K562 treated with DMSO at 1 percent for 48 hours (cell line): ENCODE measurements around the gene GATC. TPM values are rescaled to one million over a fixed set of nuclear protein-coding genes. Genes with fewer than 3 reads are reported as not detected.

ENCODE experiments used
- total RNA-seq: library from RNA; unstranded; fragments of 300-600 nt; gene quantifications from 2 replicates; pipeline ENCODE4 v1.2.3, GENCODE V29; 2022; ENCODE audit warnings: low replicate concordance; ENCODE audit errors: extremely low read depth

Gene GATC, protein sequence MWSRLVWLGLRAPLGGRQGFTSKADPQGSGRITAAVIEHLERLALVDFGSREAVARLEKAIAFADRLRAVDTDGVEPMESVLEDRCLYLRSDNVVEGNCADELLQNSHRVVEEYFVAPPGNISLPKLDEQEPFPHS
- not detected in 2 replicates for total RNA-seq

DNA sequence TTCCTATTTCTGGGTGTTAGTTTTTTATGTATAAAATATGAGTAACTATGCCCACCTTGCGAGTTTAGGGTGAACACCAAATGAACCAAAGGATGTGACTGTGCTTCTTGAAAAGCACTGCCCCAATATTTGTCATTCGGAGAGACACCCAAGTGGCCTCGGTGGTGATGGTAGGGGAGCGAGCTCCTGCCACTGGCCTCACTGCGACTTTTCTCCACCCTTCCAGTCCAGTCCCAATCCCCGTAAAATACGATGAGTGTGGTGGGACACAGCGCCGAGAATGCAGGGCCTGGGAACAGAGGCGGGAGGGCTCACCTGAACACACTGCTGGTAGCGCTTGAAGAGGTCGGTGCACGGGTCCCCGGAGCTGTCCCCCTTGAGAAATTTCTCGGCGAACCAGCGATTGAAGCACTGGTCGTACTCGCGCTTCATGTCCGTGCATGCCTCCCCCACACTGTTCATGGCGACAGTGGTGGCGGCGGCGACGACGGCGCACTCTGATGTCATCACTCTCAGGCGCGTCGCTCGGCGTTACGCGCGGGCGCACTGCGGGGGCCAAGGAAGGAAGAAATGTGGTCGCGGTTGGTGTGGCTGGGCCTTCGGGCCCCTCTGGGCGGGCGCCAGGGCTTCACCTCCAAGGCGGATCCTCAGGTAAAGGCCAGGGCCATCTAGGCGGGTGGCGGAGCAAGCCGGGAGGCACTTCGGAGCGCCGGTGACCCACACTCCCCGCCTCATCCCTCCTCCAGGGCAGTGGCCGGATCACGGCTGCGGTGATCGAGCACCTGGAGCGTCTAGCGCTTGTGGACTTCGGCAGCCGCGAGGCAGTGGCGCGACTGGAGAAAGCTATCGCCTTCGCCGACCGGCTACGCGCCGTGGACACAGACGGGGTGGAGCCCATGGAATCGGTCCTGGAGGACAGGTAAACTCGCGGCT is at the start of gene GATC, which contains the start of gene TRIAP1:
GATC (plus strand) TSS at position 534 of the 933 bp plus-strand sequence; CDS start at position 571, 37 bp downstream.
TRIAP1 (minus strand) TSS at position 474 of the 933 bp plus-strand sequence; CDS start at position 462, 12 bp downstream.

DNA sequence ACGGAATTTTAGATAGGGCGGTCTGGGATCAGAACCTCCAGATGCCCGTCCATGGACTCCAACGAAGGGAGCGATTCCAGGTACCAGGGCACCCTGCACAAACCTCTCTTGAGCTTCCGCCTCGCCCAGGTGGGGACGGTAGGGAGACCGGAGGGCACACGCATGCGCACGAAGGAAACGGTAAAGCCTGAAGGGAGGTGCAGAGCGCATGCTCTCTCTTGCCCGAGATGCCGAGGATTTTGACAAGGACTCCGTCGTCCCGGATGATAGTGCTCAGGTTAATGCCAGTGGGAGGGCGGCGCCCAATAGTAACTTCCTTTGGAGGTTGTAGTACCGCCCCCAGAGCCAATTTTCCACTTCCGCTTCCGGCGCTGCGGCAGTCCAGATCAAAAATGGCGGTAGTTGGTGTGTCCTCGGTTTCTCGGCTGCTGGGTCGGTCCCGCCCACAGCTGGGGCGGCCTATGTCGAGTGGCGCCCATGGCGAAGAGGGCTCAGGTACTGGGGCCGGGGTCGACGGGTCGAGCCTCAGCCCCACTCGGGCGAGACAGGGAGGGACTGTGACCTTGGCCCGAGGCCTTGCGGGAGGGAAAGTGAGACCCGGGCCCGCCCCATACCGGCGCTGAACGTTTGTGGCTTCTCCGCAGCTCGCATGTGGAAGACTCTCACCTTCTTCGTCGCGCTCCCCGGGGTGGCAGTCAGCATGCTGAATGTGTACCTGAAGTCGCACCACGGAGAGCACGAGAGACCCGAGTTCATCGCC is 8.3 kb upstream of the GATC start, which contains the start of gene COX6A1:
COX6A1 (plus strand) TSS at position 379 of the 760 bp plus-strand sequence; CDS start at position 393, 14 bp downstream.

DNA sequence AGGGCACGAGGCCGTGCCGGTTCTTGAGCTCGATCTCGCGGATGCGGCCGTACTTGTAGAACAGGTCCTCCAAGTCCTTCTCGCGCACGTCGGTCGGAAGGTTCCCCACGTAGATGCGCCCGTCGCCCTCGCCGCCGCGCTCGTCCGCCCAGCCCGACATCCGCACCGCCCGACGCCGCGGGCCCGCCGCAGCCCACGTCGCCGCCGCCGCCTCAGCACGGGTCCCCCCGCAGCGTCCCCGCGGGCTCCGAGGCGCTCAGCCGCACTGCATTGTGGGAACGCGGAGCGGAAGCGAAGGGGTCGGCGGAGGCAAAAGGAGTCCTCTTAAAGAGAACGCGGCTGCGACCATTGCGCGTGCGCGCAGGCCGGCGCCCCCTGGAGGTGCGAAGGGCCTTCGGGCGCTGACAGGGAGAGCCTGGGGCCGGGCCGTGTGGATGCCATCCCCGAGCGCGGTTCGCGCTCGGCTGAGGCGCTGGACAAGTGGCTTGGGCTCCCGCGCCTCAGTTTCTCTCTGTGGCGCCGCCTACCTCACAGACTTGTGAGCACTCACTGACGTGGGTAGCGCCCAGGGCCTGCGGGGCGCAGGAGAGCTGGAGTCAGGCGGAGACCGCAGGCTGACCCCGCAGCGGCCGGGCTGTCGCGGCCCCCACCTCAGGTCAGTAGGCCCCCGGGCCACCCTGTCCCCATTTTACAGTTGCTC is 23.4 kb downstream of the GATC start, which contains the start of gene SRSF9:
SRSF9 (minus strand) TSS at position 299 of the 700 bp plus-strand sequence; CDS start at position 160, 139 bp downstream.

DNA sequence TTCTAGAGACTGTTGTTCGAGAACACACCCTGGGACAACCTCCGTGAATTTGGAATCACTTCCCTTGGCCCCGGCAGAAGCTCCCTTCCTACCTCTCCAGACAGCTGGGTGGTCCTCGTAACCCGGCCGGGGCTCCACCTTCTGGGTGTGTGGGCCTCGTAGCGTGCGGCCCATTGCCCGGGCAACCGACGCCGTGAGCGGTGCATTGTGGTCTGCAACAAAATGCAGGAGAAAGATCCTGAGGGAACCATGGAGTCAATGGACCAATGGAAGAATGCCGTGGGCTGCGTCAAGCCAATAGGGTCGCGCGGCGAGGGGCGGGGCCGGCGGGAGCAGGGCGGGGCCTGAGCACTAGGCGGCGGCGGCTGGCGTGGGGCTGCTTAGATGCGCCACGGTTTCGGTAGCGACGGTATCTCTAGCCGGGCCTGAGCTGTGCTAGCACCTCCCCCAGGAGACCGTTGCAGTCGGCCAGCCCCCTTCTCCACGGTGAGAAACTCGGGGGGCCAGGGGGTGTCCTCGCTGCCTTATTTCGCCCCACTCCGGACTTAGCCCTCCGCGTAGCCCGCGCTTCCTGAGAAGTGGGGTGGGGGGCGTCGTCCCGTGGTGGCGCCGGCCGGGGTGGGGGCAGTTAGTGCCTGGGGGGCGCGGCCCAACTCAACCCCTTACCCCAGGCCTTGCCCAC is 49.6 kb downstream of the GATC start, which contains the start of gene DYNLL1:
DYNLL1 (plus strand) TSS at position 383 of the 682 bp plus-strand sequence. CDS start 309 bp downstream, outside the sequence.

Other genes with a start within 250 kb of the GATC start
- gene RPLP0, start 245.3 kb upstream of the GATC start, total RNA-seq: 3,796 and 8,949 TPM in 2 replicates
- gene PXN, start 180.7 kb upstream of the GATC start, total RNA-seq: not detected in 2 replicates
- not detected in 2 replicates for gene RNU4-2, start 154.5 kb upstream of the GATC start, total RNA-seq
- not detected in 2 replicates for gene RNU4-1, start 153.2 kb upstream of the GATC start, total RNA-seq
- gene SIRT4, start 144.1 kb upstream of the GATC start, total RNA-seq: not detected in 2 replicates
- not detected in 2 replicates for gene PLA2G1B, start 118.7 kb upstream of the GATC start, total RNA-seq
- gene MSI1, start 77.3 kb upstream of the GATC start, total RNA-seq: not detected in 2 replicates
- not detected in 2 replicates for gene COX6A1, start 8.3 kb upstream of the GATC start, total RNA-seq
- gene TRIAP1, start 60 bp upstream of the GATC start, total RNA-seq: not detected in 2 replicates
- not detected in 2 replicates for gene SRSF9, start 23.3 kb downstream of the GATC start, total RNA-seq
- gene DYNLL1, start 49.7 kb downstream of the GATC start, total RNA-seq: not detected in 2 replicates
- gene COQ5, start 82.7 kb downstream of the GATC start, total RNA-seq: not detected in 2 replicates
- not detected in 2 replicates for gene RNF10, start 87.9 kb downstream of the GATC start, total RNA-seq
- gene POP5, start 135.0 kb downstream of the GATC start, total RNA-seq: not detected in 2 replicates
- not detected in 2 replicates for gene CABP1, start 194.2 kb downstream of the GATC start, total RNA-seq
- gene MLEC, start 240.7 kb downstream of the GATC start, total RNA-seq: 105 TPM in 1 of 2 replicates, not detected in the other